Liver (tissue), 9 donors: ENCODE data around the gene WDR5. TPM values are rescaled to one million over a fixed set of nuclear protein-coding genes. Genes with fewer than 3 reads are reported as not detected.

Experiments used
- DNase-seq: peaks from one replicate; pipeline ENCODE4 v3.0.0-alpha.2; 2017; ENCODE audit warnings: low spot score
- H3K27ac ChIP-seq, 2 donors: one replicate each; pipeline ENCODE4 v1.7.0; 2013; ENCODE audit warnings: inconsistent platforms in 2 of 2, low read length in 2 of 2, control low read depth in 1 of 2, low read depth in 1 of 2, mild to moderate bottlenecking in 1 of 2
- H3K27me3 ChIP-seq, 4 donors: one replicate each; pipeline versions ENCODE4 v1.6.1 to v1.7.0; 2013; ENCODE audit warnings: low read length in 3 of 4, inconsistent platforms in 1 of 4, mild to moderate bottlenecking in 1 of 4, moderate library complexity in 1 of 4; ENCODE audit not compliant: control insufficient read depth in 4 of 4, insufficient read depth in 4 of 4
- H3K36me3 ChIP-seq, 4 donors: one replicate each; pipeline versions ENCODE4 v1.6.1 to v1.7.0; 2013; ENCODE audit warnings: low read length in 3 of 4, mild to moderate bottlenecking in 3 of 4, low read depth in 1 of 4, moderate library complexity in 1 of 4; ENCODE audit not compliant: control insufficient read depth in 4 of 4, insufficient read depth in 3 of 4
- H3K4me1 ChIP-seq, 4 donors: one replicate each; pipeline versions ENCODE4 v1.6.1 to v1.7.0; 2013; ENCODE audit warnings: low read length in 3 of 4, mild to moderate bottlenecking in 3 of 4, moderate library complexity in 1 of 4; ENCODE audit not compliant: control insufficient read depth in 4 of 4, insufficient read depth in 4 of 4
- H3K4me3 ChIP-seq, 3 donors: one replicate each; pipeline versions ENCODE4 v1.6.1 to v1.7.0; 2013; ENCODE audit warnings: low read length in 3 of 3, control low read depth in 1 of 3, low read depth in 1 of 3, mild to moderate bottlenecking in 1 of 3
- H3K9ac ChIP-seq, 2 donors: one replicate each; pipeline ENCODE4 v1.7.0; 2013; ENCODE audit warnings: low read length in 2 of 2, mild to moderate bottlenecking in 2 of 2, moderate library complexity in 2 of 2, control low read depth in 1 of 2, low read depth in 1 of 2
- H3K9me3 ChIP-seq, 4 donors: one replicate each; pipeline versions ENCODE4 v1.6.1 to v1.7.0; 2013; ENCODE audit warnings: low read length in 3 of 4; ENCODE audit not compliant: control insufficient read depth in 4 of 4
- ATF3 ChIP-seq: IDR thresholded peaks from 2 replicates; pipeline ENCODE4 v1.6.1; 2016; ENCODE audit warnings: antibody characterized with exemption
- EGR1 ChIP-seq, 2 donors: IDR thresholded peaks; 2 replicates each; pipeline ENCODE4 v1.6.1; 2016 to 2018; ENCODE audit warnings: antibody characterized with exemption in 2 of 2, low read depth in 2 of 2
- FOXA1 ChIP-seq: IDR thresholded peaks from 2 replicates; pipeline ENCODE4 v1.6.1; 2016; ENCODE audit warnings: antibody characterized with exemption
- FOXA2 ChIP-seq: IDR thresholded peaks from 2 replicates; pipeline ENCODE4 v1.6.1; 2016; ENCODE audit warnings: antibody characterized with exemption
- GABPA ChIP-seq, 2 donors: IDR thresholded peaks in 1 of 2; conservative IDR thresholded peaks in 1 of 2; 2 replicates each; pipeline ENCODE4 v1.6.1; 2016; ENCODE audit warnings: antibody characterized with exemption in 2 of 2, mild to moderate bottlenecking in 1 of 2, moderate library complexity in 1 of 2
- HNF4A ChIP-seq, 2 donors: conservative IDR thresholded peaks; 2 replicates each; pipeline ENCODE4 v1.6.1; 2016; ENCODE audit warnings: antibody characterized with exemption in 2 of 2, mild to moderate bottlenecking in 2 of 2
- HNF4G ChIP-seq: IDR thresholded peaks from 2 replicates; pipeline ENCODE4 v1.6.1; 2016; ENCODE audit warnings: antibody characterized with exemption
- JUND ChIP-seq, 2 donors: IDR thresholded peaks; 2 replicates each; pipeline ENCODE4 v1.6.1; 2016; ENCODE audit warnings: antibody characterized with exemption in 2 of 2
- MAX ChIP-seq: IDR thresholded peaks from 2 replicates; pipeline ENCODE4 v1.6.1; 2016; ENCODE audit warnings: antibody characterized with exemption
- NR2F2 ChIP-seq: IDR thresholded peaks from 2 replicates; pipeline ENCODE4 v1.6.1; 2016; ENCODE audit warnings: antibody characterized with exemption
- RAD21 ChIP-seq, 2 donors: IDR thresholded peaks; 2 replicates each; pipeline ENCODE4 v1.6.1; 2016; ENCODE audit warnings: antibody characterized with exemption in 2 of 2, mild to moderate bottlenecking in 2 of 2
- REST ChIP-seq: IDR thresholded peaks from 2 replicates; pipeline ENCODE4 v1.6.1; 2016; ENCODE audit warnings: antibody characterized with exemption, mild to moderate bottlenecking
- RXRA ChIP-seq, 2 donors: IDR thresholded peaks; 2 replicates each; pipeline ENCODE4 v1.6.1; 2017 to 2018; ENCODE audit warnings: antibody characterized with exemption in 2 of 2, mild to moderate bottlenecking in 1 of 2
- SP1 ChIP-seq: IDR thresholded peaks from 2 replicates; pipeline ENCODE4 v1.6.1; 2018; ENCODE audit warnings: antibody characterized with exemption, mild to moderate bottlenecking
- TAF1 ChIP-seq: conservative IDR thresholded peaks from 2 replicates; pipeline ENCODE4 v1.6.1; 2016; ENCODE audit warnings: antibody characterized with exemption, mild to moderate bottlenecking
- YY1 ChIP-seq: IDR thresholded peaks from 2 replicates; pipeline ENCODE4 v1.6.1; 2016; ENCODE audit warnings: antibody characterized with exemption, mild to moderate bottlenecking
- ZBTB33 ChIP-seq: IDR thresholded peaks from 2 replicates; pipeline ENCODE4 v1.6.1; 2016; ENCODE audit warnings: antibody characterized with exemption
- WGBS: extraction: QIAGEN DNeasy Blood & Tissue Kit; methylation state at CpG from one replicate; pipeline ENCODE4 v1.1.7; 2013; 5-methylcytosine and 5-hydroxymethylcytosine counted together
- polyA plus RNA-seq, 2 donors: library from polyadenylated mRNA; stranded (reverse) in 1 of 2; unstranded in 1 of 2; fragments of 200-250 nt in 1 of 2; fragments of >200 nt in 1 of 2; fragmentation: Nextera tagmentation in 1 of 2; extraction: Ambion mirVana in 1 of 2; gene quantifications; one replicate each; pipeline versions ENCODE4 v1.2.1 to v1.2.3, GENCODE V29; 2013 to 2015
- total RNA-seq, 2 donors: library from RNA; depleted of rRNA; stranded (reverse); fragments of >200 nt; gene quantifications; one replicate each; pipeline ENCODE4 v1.2.3, GENCODE V29; 2014
- TF ChIP-seq, protein P1 (sequence below): fragments of 150-350 bp; IDR thresholded peaks from 2 replicates; pipeline ENCODE4 v1.5.1; 2017; ENCODE audit warnings: improper control_type of control experiment, low read depth, low read length; ENCODE audit not compliant: missing input control
- donor health status: healthy.
- donor health status: healthy.
- donor health status: healthy.
- donor health status: healthy.
- donor health status: healthy.

WDR5 gene
- total and polyA plus RNA-seq, 4 donors, result 11.1 to 21.6 (median 14.6) TPM

- TF ChIP-seq MAX (peak; percentile 98), HNF4G (peak; percentile 49), NR2F2 (peak; percentile 98), GABPA (IDR thresholded peaks at IDR 0.05 in 1 of 2, conservative IDR thresholded peaks at IDR 0.05 in 1 of 2) (peak in 1 of 2 donors; percentile 70), RAD21 (IDR thresholded peaks at IDR 0.05) (peak; percentile 67 to 77), SP1 (peak; percentile 100), EGR1 (IDR thresholded peaks at IDR 0.05; ENCODE audit: low read depth in 2 of 2) (peak; percentile 84 to 93), YY1 (peak; percentile 82), FOXA2 (peak; percentile 68), ZBTB33 (peak; percentile 89), REST (peak; percentile 88), ATF3 (peak; percentile 82), TAF1 (peak; percentile 29), FOXA1 (peak; percentile 81), JUND (IDR thresholded peaks at IDR 0.05) (peak; percentile 77 to 84), HNF4A (conservative IDR thresholded peaks at IDR 0.05) (peak; percentile 90 to 93), RXRA (IDR thresholded peaks at IDR 0.05) (peak; percentile 99)
- TF ChIP-seq, protein P1, sequence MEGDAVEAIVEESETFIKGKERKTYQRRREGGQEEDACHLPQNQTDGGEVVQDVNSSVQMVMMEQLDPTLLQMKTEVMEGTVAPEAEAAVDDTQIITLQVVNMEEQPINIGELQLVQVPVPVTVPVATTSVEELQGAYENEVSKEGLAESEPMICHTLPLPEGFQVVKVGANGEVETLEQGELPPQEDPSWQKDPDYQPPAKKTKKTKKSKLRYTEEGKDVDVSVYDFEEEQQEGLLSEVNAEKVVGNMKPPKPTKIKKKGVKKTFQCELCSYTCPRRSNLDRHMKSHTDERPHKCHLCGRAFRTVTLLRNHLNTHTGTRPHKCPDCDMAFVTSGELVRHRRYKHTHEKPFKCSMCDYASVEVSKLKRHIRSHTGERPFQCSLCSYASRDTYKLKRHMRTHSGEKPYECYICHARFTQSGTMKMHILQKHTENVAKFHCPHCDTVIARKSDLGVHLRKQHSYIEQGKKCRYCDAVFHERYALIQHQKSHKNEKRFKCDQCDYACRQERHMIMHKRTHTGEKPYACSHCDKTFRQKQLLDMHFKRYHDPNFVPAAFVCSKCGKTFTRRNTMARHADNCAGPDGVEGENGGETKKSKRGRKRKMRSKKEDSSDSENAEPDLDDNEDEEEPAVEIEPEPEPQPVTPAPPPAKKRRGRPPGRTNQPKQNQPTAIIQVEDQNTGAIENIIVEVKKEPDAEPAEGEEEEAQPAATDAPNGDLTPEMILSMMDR, result no peak
- Histone ChIP-seq H3K9me3 (no peaks in the 10 kb centered on the region), H3K27ac (peak overlapping the region; percentile 93 to 99), H3K27me3 (no peaks in the 10 kb centered on the region), H3K9ac (peak overlapping the region in 1 of 2 donors; percentile 65), H3K36me3 (no peaks in the 10 kb centered on the region), H3K4me3 (no peak overlapping the region), H3K4me1 (peaks cover 23 to 66% (median 48%) of the 10 kb centered on the region in 4 donors)
- no peak for DNase-seq
- WGBS, result 19% methylated on average over 21 of the region's 21 CpGs
Measured at GRCh38 chr9:134186471-134187109, 50.7 kb downstream of the WDR5 start.
